ENCODE measurements around the gene MRPL20.
"Not testable (repeated sequence)": the region's sequence is repeated elsewhere in the genome, so short reads cannot be mapped to it uniquely, and the experiment has no call there.

DNA sequence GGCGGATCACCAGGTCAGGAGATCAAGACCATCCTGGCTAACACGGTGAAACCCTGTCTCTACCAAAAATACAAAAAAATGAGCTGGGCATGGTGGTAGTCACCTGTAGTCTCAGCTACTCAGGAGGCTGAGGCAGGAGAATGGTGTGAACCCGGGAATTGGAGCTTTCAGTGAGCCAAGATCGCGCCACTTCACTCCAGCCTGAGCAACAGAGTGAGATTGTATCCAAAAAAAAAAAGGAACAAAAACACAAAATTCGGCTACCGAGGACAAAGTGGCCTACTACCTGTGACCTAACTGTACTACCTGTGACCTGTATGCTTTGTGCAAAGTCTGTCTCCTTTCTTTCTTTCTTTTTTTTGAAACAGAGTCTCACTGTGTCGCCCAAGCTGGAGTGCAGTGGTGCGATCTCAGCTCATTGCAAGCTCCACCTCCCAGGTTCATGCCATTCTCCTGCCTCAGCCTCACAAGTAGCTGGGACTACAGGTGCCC, 4.1 kb downstream of the MRPL20 start:
- TF ChIP-seq POLR2A (IDR thresholded peaks at IDR 0.05), result not testable (repeated sequence)
- TF ChIP-seq, protein P1, sequence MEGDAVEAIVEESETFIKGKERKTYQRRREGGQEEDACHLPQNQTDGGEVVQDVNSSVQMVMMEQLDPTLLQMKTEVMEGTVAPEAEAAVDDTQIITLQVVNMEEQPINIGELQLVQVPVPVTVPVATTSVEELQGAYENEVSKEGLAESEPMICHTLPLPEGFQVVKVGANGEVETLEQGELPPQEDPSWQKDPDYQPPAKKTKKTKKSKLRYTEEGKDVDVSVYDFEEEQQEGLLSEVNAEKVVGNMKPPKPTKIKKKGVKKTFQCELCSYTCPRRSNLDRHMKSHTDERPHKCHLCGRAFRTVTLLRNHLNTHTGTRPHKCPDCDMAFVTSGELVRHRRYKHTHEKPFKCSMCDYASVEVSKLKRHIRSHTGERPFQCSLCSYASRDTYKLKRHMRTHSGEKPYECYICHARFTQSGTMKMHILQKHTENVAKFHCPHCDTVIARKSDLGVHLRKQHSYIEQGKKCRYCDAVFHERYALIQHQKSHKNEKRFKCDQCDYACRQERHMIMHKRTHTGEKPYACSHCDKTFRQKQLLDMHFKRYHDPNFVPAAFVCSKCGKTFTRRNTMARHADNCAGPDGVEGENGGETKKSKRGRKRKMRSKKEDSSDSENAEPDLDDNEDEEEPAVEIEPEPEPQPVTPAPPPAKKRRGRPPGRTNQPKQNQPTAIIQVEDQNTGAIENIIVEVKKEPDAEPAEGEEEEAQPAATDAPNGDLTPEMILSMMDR (IDR thresholded peaks at IDR 0.05), result not testable (repeated sequence)

Data from suprapubic skin (tissue), 3 donors.